ENCODE measurements around the gene PPP3CA.

PPP3CA gene

GRCh38 chr4:101128473-101128872, 218.9 kb downstream of the PPP3CA start:
- no peak for DNase-seq
- H3K36me3 ChIP-seq, result no peaks in the 10 kb centered on the region
- intact Hi-C loops (cut with DNase I; ENCODE audit: low total_unique reads), result no loop called here
- H3K4me3 ChIP-seq, result no peak overlapping the region
- no peak overlapping the region for H3K27ac ChIP-seq
- no peaks in the 10 kb centered on the region for H3K9me3 ChIP-seq
- no peak for TF ChIP-seq CTCF (IDR thresholded peaks at IDR 0.05)
- H3K4me1 ChIP-seq, result peaks cover 0 to 27% (median 7%) of the 10 kb centered on the region in 4 donors
- no peaks in the 10 kb centered on the region for H3K27me3 ChIP-seq

- Histone ChIP-seq H3K27me3 (no peaks in the 10 kb centered on the region), H3K4me1 (peaks cover 0 to 27% (median 7%) of the 10 kb centered on the region in 4 donors), H3K27ac (no peak overlapping the region), H3K36me3 (no peaks in the 10 kb centered on the region), H3K4me3 (no peak overlapping the region), H3K9me3 (no peaks in the 10 kb centered on the region)
- no peak for TF ChIP-seq CTCF (IDR thresholded peaks at IDR 0.05)
- DNase-seq, result no peak
- intact Hi-C loops (cut with DNase I; ENCODE audit: low total_unique reads), result no loop called here
Measured at GRCh38 chr4:101127176-101127790, 220.0 kb downstream of the PPP3CA start.

- no peak overlapping the region for H3K4me3 ChIP-seq
- no peaks in the 10 kb centered on the region for H3K36me3 ChIP-seq
- no peaks in the 10 kb centered on the region for H3K27me3 ChIP-seq
- peaks cover 0 to 27% (median 7%) of the 10 kb centered on the region in 4 donors for H3K4me1 ChIP-seq
- DNase-seq, result no peak
- intact Hi-C loops (cut with DNase I; ENCODE audit: low total_unique reads), result no loop called here
- no peaks in the 10 kb centered on the region for H3K9me3 ChIP-seq
- no peak for TF ChIP-seq CTCF (IDR thresholded peaks at IDR 0.05)
- H3K27ac ChIP-seq, result no peak overlapping the region
Measured at GRCh38 chr4:101126059-101126458, 221.3 kb downstream of the PPP3CA start.

- Histone ChIP-seq H3K4me3 (no peak overlapping the region), H3K27ac (no peak overlapping the region), H3K36me3 (no peaks in the 10 kb centered on the region), H3K4me1 (peaks cover 0 to 27% (median 7%) of the 10 kb centered on the region in 4 donors), H3K9me3 (no peaks in the 10 kb centered on the region), H3K27me3 (no peaks in the 10 kb centered on the region)
- intact Hi-C loops (cut with DNase I; ENCODE audit: low total_unique reads), result no loop called here
- TF ChIP-seq CTCF (IDR thresholded peaks at IDR 0.05), result no peak
- DNase-seq, result no peak
Measured at GRCh38 chr4:101125045-101125942, 222.0 kb downstream of the PPP3CA start.

- Histone ChIP-seq H3K36me3 (no peaks in the 10 kb centered on the region), H3K4me1 (peaks cover 0 to 27% (median 7%) of the 10 kb centered on the region in 4 donors), H3K9me3 (no peaks in the 10 kb centered on the region), H3K4me3 (no peak overlapping the region), H3K27ac (no peak overlapping the region), H3K27me3 (no peaks in the 10 kb centered on the region)
- no peak for DNase-seq
- intact Hi-C loops (cut with DNase I; ENCODE audit: low total_unique reads), result no loop called here
- no peak for TF ChIP-seq CTCF (IDR thresholded peaks at IDR 0.05)
Measured at GRCh38 chr4:101123231-101123630, 224.1 kb downstream of the PPP3CA start.

Measured in tibial artery (tissue), 4 donors.